22Rv1 (cell line): ENCODE measurements around the gene PCDH15.

Source experiments
- CTCF ChIP-seq: fragments of 450-650 bp; IDR thresholded peaks from 2 replicates; pipeline ENCODE4 v1.5.1; 2017; ENCODE audit warnings: mild to moderate bottlenecking
- ZFX ChIP-seq: fragments of 450-650 bp; IDR thresholded peaks from 2 replicates; pipeline ENCODE4 v1.6.1; 2017; ENCODE audit warnings: antibody characterized with exemption, borderline replicate concordance

- TF ChIP-seq CTCF = no peak
- TF ChIP-seq ZFX = no peak
These were observed 566.2 kb downstream of the PCDH15 start for GRCh38 chr10:54234832-54235231.
